Measurements from ENCODE around the gene DDA1. TPM values are rescaled to one million over a fixed set of nuclear protein-coding genes. Genes with fewer than 3 reads are reported as not detected.

Gene DDA1
- total and polyA plus RNA-seq, 2 of the 13 experiments (the other 11 are each of a cell fraction or from before 2014, with no cell fraction given) = 24.5 to 26.0 TPM

DNA sequence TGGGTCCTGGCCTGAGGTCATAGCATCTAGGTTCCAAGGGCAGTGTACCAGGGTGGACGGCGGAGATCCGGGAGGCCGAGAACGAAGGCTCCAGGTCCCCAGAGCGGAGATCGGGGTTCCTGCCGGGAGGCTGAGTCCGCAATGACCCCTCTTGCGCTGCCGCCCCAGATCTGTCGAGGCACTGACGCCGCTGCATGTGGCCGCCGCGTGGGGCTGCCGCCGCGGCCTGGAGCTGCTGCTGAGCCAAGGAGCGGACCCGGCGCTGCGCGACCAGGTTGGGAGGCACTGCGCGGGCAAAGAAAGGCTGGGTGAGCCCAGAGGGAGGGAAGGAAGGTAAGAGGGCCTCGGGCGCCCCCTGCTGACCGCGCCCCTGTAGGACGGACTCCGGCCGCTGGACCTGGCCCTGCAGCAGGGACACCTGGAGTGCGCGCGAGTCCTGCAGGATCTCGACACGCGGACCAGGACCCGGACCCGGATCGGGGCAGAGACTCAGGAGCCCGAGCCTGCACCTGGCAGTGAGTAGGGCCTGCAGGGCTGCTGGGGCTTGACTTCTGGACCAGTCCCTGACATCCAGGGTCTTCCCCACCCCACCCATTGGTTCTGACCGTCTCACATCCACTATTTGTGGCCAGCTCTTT is 26.8 kb upstream of the DDA1 start (continued):
- no peak for TF ChIP-seq ZNF646 (CRISPR knock-in tag; IDR thresholded peaks at IDR 0.05)
- peak; percentile 77 for TF ChIP-seq ZFY (CRISPR knock-in tag; IDR thresholded peaks at IDR 0.05)
- TF ChIP-seq ARID4A (CRISPR knock-in tag; IDR thresholded peaks at IDR 0.05; ENCODE audit: borderline replicate concordance) = peak; percentile 68; the same call in 1 of the 2 replicates
- 0 out of 2 replicates have a peak, but pooled peaks have one; percentile 63 for TF ChIP-seq PRMT3 (CRISPR knock-in tag; IDR thresholded peaks at IDR 0.05; ENCODE audit: borderline replicate concordance, low read depth)
- TF ChIP-seq KDM1A (CRISPR knock-in tag; IDR thresholded peaks at IDR 0.05) = no peak
- TF ChIP-seq, protein P1, sequence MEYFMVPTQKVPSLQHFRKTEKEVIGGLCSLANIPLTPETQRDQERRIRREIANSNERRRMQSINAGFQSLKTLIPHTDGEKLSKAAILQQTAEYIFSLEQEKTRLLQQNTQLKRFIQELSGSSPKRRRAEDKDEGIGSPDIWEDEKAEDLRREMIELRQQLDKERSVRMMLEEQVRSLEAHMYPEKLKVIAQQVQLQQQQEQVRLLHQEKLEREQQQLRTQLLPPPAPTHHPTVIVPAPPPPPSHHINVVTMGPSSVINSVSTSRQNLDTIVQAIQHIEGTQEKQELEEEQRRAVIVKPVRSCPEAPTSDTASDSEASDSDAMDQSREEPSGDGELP (IDR thresholded peaks at IDR 0.05; ENCODE audit: borderline replicate concordance, low read depth) = peak; percentile 38; the same call in 1 of the 2 replicates
- no peak for TF ChIP-seq PCBP1 (IDR thresholded peaks at IDR 0.05; ENCODE audit: borderline replicate concordance, low read depth, low read length)
- TF ChIP-seq PHF20 (CRISPR knock-in tag; IDR thresholded peaks at IDR 0.05) = no peak
- TF ChIP-seq ZNF839 (CRISPR knock-in tag; IDR thresholded peaks at IDR 0.05; ENCODE audit: borderline replicate concordance) = peak; percentile 58; the same call in 1 of the 2 replicates
- no peak for TF ChIP-seq ZNF496 (CRISPR knock-in tag; IDR thresholded peaks at IDR 0.05; ENCODE audit: insufficient replicate concordance)
- peak; percentile 68 for TF ChIP-seq HOXA3 (CRISPR knock-in tag; IDR thresholded peaks at IDR 0.05)
- TF ChIP-seq HNRNPL (IDR thresholded peaks at IDR 0.05; ENCODE audit: low read depth, low read length) = no peak
- no peak for TF ChIP-seq ZBTB3 (CRISPR knock-in tag; IDR thresholded peaks at IDR 0.05; ENCODE audit: borderline replicate concordance, low read depth)
- peak; percentile 58; the same call in 1 of the 2 replicates for TF ChIP-seq ATF7-NPFF (CRISPR knock-in tag; IDR thresholded peaks at IDR 0.05; ENCODE audit: low read depth)
- TF ChIP-seq ETV6 (CRISPR knock-in tag; conservative IDR thresholded peaks at IDR 0.05) = 0 out of 2 replicates have a peak, but pooled peaks have one; percentile 43
- no peak for TF ChIP-seq CAMTA2 (CRISPR knock-in tag; IDR thresholded peaks at IDR 0.05; ENCODE audit: borderline replicate concordance)
- 0 out of 2 replicates have a peak, but pooled peaks have one; percentile 31 for TF ChIP-seq ZNF12 (CRISPR knock-in tag; IDR thresholded peaks at IDR 0.05)
- no peak for TF ChIP-seq NR2F6 (IDR thresholded peaks at IDR 0.05)
- peak; percentile 40; the same call in 1 of the 2 replicates for TF ChIP-seq NR2F6 (CRISPR knock-in tag; IDR thresholded peaks at IDR 0.05)
